ENCODE results near the gene AJUBA. TPM values are rescaled to one million over a fixed set of nuclear protein-coding genes. Genes with fewer than 3 reads are reported as not detected.

The AJUBA gene
- 10 to 100 TPM; 16.5 to 19.7 TPM for polyA plus RNA-seq

- Histone ChIP-seq H3K4me3 (ENCODE audit: low read depth in 1 of 2, low read length in 2 of 2) (peak within 1 kb of the TSS; percentile 68 to 85), H3K9me3 (ENCODE audit: control insufficient read depth in 2 of 2, insufficient read depth in 1 of 2, low read depth in 1 of 2, low read length in 1 of 2) (no peaks in the 10 kb centered on the region), H3K27ac (ENCODE audit: low read depth in 2 of 2, low read length in 1 of 2) (peak within 1 kb of the TSS; percentile 84 to 86), H3K36me3 (ENCODE audit: control insufficient read depth in 2 of 2, insufficient read depth in 2 of 2, low read length in 1 of 2) (peaks cover 0 to 1% of the 10 kb centered on the region in 2 donors), H3K27me3 (ENCODE audit: control insufficient read depth in 1 of 2, insufficient read depth in 2 of 2, low read length in 2 of 2) (no peaks in the 10 kb centered on the region), H3K4me1 (ENCODE audit: control insufficient read depth in 2 of 2, insufficient read depth in 2 of 2, low read length in 1 of 2) (peaks cover 0 to 11% of the 10 kb centered on the region in 2 donors)
- 1% methylated on average over 48 of the region's 48 CpGs for WGBS, 2 donors
Observed at GRCh38 chr14:22982477-22983245, at the start of gene AJUBA. Gene AJUBA (minus strand): TSS chr14:22982551. CDS start chr14:22982266, 285 bp downstream.

- H3K36me3 ChIP-seq (ENCODE audit: control insufficient read depth in 2 of 2, insufficient read depth in 2 of 2, low read length in 1 of 2): peaks cover 2 to 17% of the 10 kb centered on the region in 2 donors
- no peak overlapping the region for H3K27ac ChIP-seq (ENCODE audit: low read depth in 2 of 2, low read length in 1 of 2)
- H3K4me1 ChIP-seq (ENCODE audit: control insufficient read depth in 2 of 2, insufficient read depth in 2 of 2, low read length in 1 of 2): peaks cover 0 to 8% of the 10 kb centered on the region in 2 donors
- no peaks in the 10 kb centered on the region for H3K27me3 ChIP-seq (ENCODE audit: control insufficient read depth in 1 of 2, insufficient read depth in 2 of 2, low read length in 2 of 2)
- no peak overlapping the region for H3K4me3 ChIP-seq (ENCODE audit: low read depth in 1 of 2, low read length in 2 of 2)
- WGBS, 2 donors: 95 to 97% methylated on average over 4 of the region's 4 CpGs
- no peaks in the 10 kb centered on the region for H3K9me3 ChIP-seq (ENCODE audit: control insufficient read depth in 2 of 2, insufficient read depth in 1 of 2, low read depth in 1 of 2, low read length in 1 of 2)
Observed at GRCh38 chr14:23030936-23031335, 48.6 kb upstream of the AJUBA start.

- Histone ChIP-seq H3K4me3 (ENCODE audit: low read depth in 1 of 2, low read length in 2 of 2) (no peak overlapping the region), H3K27me3 (ENCODE audit: control insufficient read depth in 1 of 2, insufficient read depth in 2 of 2, low read length in 2 of 2) (no peaks in the 10 kb centered on the region), H3K4me1 (ENCODE audit: control insufficient read depth in 2 of 2, insufficient read depth in 2 of 2, low read length in 1 of 2) (peaks cover 0 to 7% of the 10 kb centered on the region in 2 donors), H3K36me3 (ENCODE audit: control insufficient read depth in 2 of 2, insufficient read depth in 2 of 2, low read length in 1 of 2) (peaks cover 11 to 22% of the 10 kb centered on the region in 2 donors), H3K27ac (ENCODE audit: low read depth in 2 of 2, low read length in 1 of 2) (no peak overlapping the region), H3K9me3 (ENCODE audit: control insufficient read depth in 2 of 2, insufficient read depth in 1 of 2, low read depth in 1 of 2, low read length in 1 of 2) (no peaks in the 10 kb centered on the region)
- WGBS, 2 donors: 68 to 73% methylated on average over 2 of the region's 2 CpGs
Observed at GRCh38 chr14:23028799-23029198, 46.4 kb upstream of the AJUBA start.

DNA sequence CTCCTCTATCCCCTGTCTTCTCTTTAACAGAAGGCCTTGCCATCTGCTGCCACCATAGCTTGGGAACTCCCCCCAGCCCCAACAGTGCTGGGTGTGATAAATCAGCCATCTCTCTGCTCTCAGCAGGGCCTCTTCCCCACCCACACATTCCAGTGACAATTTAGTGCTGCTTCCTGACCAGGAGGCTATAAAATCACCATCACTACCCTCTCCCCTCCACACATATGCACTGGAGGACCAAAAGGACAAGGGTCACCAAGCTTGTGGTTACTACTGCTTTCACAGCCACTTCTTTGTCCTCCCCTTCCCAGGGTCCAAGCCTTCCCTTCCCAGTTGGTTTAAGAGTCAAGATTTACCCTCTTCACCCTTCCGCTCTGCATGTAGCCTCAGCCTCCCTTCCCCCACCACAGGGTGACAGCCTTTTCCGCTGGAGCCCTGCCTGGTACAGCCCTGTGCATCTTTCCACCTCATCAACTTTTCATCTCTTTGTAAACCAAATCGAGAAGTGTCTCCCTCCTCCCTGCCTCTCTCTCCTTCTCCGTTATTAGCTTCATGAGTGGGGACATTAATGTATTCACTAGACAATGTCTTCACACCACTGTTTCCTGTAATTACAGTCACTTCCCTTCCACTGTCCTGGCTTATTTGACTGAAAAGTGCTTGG lies 42.9 kb upstream of the AJUBA start:
- no peak overlapping the region for H3K4me3 ChIP-seq (ENCODE audit: low read depth in 1 of 2, low read length in 2 of 2)
- WGBS, 2 donors: 69 to 74% methylated on average over 4 of the region's 4 CpGs
- no peaks in the 10 kb centered on the region for H3K9me3 ChIP-seq (ENCODE audit: control insufficient read depth in 2 of 2, insufficient read depth in 1 of 2, low read depth in 1 of 2, low read length in 1 of 2)
- peaks cover 9 to 11% of the 10 kb centered on the region in 2 donors for H3K36me3 ChIP-seq (ENCODE audit: control insufficient read depth in 2 of 2, insufficient read depth in 2 of 2, low read length in 1 of 2)
- no peak overlapping the region for H3K27ac ChIP-seq (ENCODE audit: low read depth in 2 of 2, low read length in 1 of 2)
- H3K4me1 ChIP-seq (ENCODE audit: control insufficient read depth in 2 of 2, insufficient read depth in 2 of 2, low read length in 1 of 2): no peaks in the 10 kb centered on the region
- no peaks in the 10 kb centered on the region for H3K27me3 ChIP-seq (ENCODE audit: control insufficient read depth in 1 of 2, insufficient read depth in 2 of 2, low read length in 2 of 2)

DNA sequence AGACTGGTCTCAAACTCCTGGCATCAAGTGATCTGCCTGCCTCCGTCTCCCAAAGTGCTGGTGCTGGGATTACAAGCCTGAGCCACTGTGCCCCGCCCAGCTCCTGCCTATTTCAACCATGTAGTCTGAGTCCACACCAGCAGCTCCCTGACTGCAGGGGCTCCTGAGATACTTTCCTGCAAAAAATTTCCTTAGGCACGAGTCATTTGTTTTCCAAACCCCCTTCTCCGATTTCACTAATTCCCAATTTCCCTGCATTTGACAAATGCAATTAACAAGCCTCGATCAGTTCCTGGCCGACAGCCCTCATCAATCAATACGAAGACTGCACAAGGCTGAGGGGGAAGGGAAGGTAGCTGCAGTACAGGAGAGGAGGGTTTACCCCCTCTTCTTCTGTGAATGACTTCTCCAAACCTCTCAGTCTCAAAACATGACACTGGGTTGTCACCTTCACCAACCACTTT lies 42.3 kb upstream of the AJUBA start:
- Histone ChIP-seq H3K4me1 (ENCODE audit: control insufficient read depth in 2 of 2, insufficient read depth in 2 of 2, low read length in 1 of 2) (no peaks in the 10 kb centered on the region), H3K36me3 (ENCODE audit: control insufficient read depth in 2 of 2, insufficient read depth in 2 of 2, low read length in 1 of 2) (peaks cover 9 to 11% of the 10 kb centered on the region in 2 donors), H3K27me3 (ENCODE audit: control insufficient read depth in 1 of 2, insufficient read depth in 2 of 2, low read length in 2 of 2) (no peaks in the 10 kb centered on the region), H3K4me3 (ENCODE audit: low read depth in 1 of 2, low read length in 2 of 2) (no peak overlapping the region), H3K9me3 (ENCODE audit: control insufficient read depth in 2 of 2, insufficient read depth in 1 of 2, low read depth in 1 of 2, low read length in 1 of 2) (no peaks in the 10 kb centered on the region), H3K27ac (ENCODE audit: low read depth in 2 of 2, low read length in 1 of 2) (no peak overlapping the region)
- 67 to 81% methylated on average over 7 of the region's 7 CpGs for WGBS, 2 donors

DNA sequence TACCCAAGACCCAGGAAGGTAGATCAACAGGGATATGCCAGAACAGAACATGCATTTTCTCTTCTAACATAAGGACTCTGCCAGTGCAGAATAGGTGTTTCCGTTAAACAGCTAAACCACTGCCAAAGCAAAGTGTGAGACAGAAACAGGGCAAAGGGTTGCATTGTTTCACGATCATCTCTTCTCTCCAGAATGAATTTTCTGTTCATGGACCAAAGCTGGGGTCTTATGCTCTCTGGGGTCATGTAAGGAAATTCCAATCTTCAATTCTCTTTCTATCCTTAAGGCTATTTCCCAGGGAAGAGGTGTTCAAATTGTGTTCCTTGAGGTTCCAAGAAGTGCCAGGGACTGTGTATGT lies 41.4 kb upstream of the AJUBA start:
- WGBS, 2 donors: 88 to 91% methylated on average over 2 of the region's 2 CpGs
- H3K27ac ChIP-seq (ENCODE audit: low read depth in 2 of 2, low read length in 1 of 2): no peak overlapping the region
- H3K27me3 ChIP-seq (ENCODE audit: control insufficient read depth in 1 of 2, insufficient read depth in 2 of 2, low read length in 2 of 2): no peaks in the 10 kb centered on the region
- no peak overlapping the region for H3K4me3 ChIP-seq (ENCODE audit: low read depth in 1 of 2, low read length in 2 of 2)
- H3K9me3 ChIP-seq (ENCODE audit: control insufficient read depth in 2 of 2, insufficient read depth in 1 of 2, low read depth in 1 of 2, low read length in 1 of 2): no peaks in the 10 kb centered on the region
- no peaks in the 10 kb centered on the region for H3K4me1 ChIP-seq (ENCODE audit: control insufficient read depth in 2 of 2, insufficient read depth in 2 of 2, low read length in 1 of 2)
- peaks cover 9 to 11% of the 10 kb centered on the region in 2 donors for H3K36me3 ChIP-seq (ENCODE audit: control insufficient read depth in 2 of 2, insufficient read depth in 2 of 2, low read length in 1 of 2)

- H3K4me1 ChIP-seq (ENCODE audit: control insufficient read depth in 2 of 2, insufficient read depth in 2 of 2, low read length in 1 of 2): no peaks in the 10 kb centered on the region
- no peak overlapping the region for H3K27ac ChIP-seq (ENCODE audit: low read depth in 2 of 2, low read length in 1 of 2)
- H3K4me3 ChIP-seq (ENCODE audit: low read depth in 1 of 2, low read length in 2 of 2): no peak overlapping the region
- no peaks in the 10 kb centered on the region for H3K9me3 ChIP-seq (ENCODE audit: control insufficient read depth in 2 of 2, insufficient read depth in 1 of 2, low read depth in 1 of 2, low read length in 1 of 2)
- WGBS, 2 donors: 80 to 83% methylated on average over 8 of the region's 8 CpGs
- no peaks in the 10 kb centered on the region for H3K27me3 ChIP-seq (ENCODE audit: control insufficient read depth in 1 of 2, insufficient read depth in 2 of 2, low read length in 2 of 2)
- peaks cover 7 to 11% of the 10 kb centered on the region in 2 donors for H3K36me3 ChIP-seq (ENCODE audit: control insufficient read depth in 2 of 2, insufficient read depth in 2 of 2, low read length in 1 of 2)
Observed at GRCh38 chr14:23023022-23023794, 40.9 kb upstream of the AJUBA start.

- Histone ChIP-seq H3K4me1 (ENCODE audit: control insufficient read depth in 2 of 2, insufficient read depth in 2 of 2, low read length in 1 of 2) (no peaks in the 10 kb centered on the region), H3K27me3 (ENCODE audit: control insufficient read depth in 1 of 2, insufficient read depth in 2 of 2, low read length in 2 of 2) (no peaks in the 10 kb centered on the region), H3K4me3 (ENCODE audit: low read depth in 1 of 2, low read length in 2 of 2) (no peak overlapping the region), H3K36me3 (ENCODE audit: control insufficient read depth in 2 of 2, insufficient read depth in 2 of 2, low read length in 1 of 2) (peaks cover 7 to 11% of the 10 kb centered on the region in 2 donors), H3K9me3 (ENCODE audit: control insufficient read depth in 2 of 2, insufficient read depth in 1 of 2, low read depth in 1 of 2, low read length in 1 of 2) (no peaks in the 10 kb centered on the region), H3K27ac (ENCODE audit: low read depth in 2 of 2, low read length in 1 of 2) (no peak overlapping the region)
- WGBS, 2 donors: 50 to 58% methylated on average over 7 of the region's 7 CpGs
Observed at GRCh38 chr14:23021889-23022442, 39.6 kb upstream of the AJUBA start.

- Histone ChIP-seq H3K4me3 (ENCODE audit: low read depth in 1 of 2, low read length in 2 of 2) (no peak overlapping the region), H3K9me3 (ENCODE audit: control insufficient read depth in 2 of 2, insufficient read depth in 1 of 2, low read depth in 1 of 2, low read length in 1 of 2) (no peaks in the 10 kb centered on the region), H3K27ac (ENCODE audit: low read depth in 2 of 2, low read length in 1 of 2) (no peak overlapping the region), H3K36me3 (ENCODE audit: control insufficient read depth in 2 of 2, insufficient read depth in 2 of 2, low read length in 1 of 2) (peaks cover 7 to 11% of the 10 kb centered on the region in 2 donors), H3K27me3 (ENCODE audit: control insufficient read depth in 1 of 2, insufficient read depth in 2 of 2, low read length in 2 of 2) (no peaks in the 10 kb centered on the region), H3K4me1 (ENCODE audit: control insufficient read depth in 2 of 2, insufficient read depth in 2 of 2, low read length in 1 of 2) (no peaks in the 10 kb centered on the region)
- 72 to 79% methylated on average over 9 of the region's 9 CpGs for WGBS, 2 donors
Observed at GRCh38 chr14:23021434-23021833, 39.1 kb upstream of the AJUBA start.
